Measurements from ENCODE around the gene UFSP1.

The UFSP1 gene

DNA sequence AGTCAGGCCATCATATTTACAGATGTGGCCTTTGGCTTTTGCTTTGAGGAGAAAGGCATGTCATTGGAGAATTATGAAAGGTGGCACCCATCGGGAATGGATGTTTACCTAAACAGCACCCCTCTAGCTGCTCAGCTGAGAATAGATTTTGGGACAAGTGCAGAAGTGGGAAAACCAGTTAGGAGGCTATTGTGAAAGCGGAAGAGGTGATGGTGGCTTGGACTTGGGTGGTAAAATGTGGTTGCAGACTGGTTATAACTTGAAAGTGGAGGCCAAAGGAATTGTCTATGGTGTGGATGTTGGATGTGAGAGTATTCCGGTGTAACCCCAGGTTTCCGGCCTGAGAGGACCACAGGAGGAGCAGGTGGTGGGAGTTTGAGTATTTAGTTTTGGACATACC lies 42.2 kb downstream of the UFSP1 start:
- DNase-seq (ENCODE audit: insufficient read length, low spot score), result no peak
- TF ChIP-seq, protein P1, sequence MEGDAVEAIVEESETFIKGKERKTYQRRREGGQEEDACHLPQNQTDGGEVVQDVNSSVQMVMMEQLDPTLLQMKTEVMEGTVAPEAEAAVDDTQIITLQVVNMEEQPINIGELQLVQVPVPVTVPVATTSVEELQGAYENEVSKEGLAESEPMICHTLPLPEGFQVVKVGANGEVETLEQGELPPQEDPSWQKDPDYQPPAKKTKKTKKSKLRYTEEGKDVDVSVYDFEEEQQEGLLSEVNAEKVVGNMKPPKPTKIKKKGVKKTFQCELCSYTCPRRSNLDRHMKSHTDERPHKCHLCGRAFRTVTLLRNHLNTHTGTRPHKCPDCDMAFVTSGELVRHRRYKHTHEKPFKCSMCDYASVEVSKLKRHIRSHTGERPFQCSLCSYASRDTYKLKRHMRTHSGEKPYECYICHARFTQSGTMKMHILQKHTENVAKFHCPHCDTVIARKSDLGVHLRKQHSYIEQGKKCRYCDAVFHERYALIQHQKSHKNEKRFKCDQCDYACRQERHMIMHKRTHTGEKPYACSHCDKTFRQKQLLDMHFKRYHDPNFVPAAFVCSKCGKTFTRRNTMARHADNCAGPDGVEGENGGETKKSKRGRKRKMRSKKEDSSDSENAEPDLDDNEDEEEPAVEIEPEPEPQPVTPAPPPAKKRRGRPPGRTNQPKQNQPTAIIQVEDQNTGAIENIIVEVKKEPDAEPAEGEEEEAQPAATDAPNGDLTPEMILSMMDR (IDR thresholded peaks at IDR 0.05; ENCODE audit: insufficient read depth, missing control alignments), result no peak
- FAIRE-seq, result no peak

DNA sequence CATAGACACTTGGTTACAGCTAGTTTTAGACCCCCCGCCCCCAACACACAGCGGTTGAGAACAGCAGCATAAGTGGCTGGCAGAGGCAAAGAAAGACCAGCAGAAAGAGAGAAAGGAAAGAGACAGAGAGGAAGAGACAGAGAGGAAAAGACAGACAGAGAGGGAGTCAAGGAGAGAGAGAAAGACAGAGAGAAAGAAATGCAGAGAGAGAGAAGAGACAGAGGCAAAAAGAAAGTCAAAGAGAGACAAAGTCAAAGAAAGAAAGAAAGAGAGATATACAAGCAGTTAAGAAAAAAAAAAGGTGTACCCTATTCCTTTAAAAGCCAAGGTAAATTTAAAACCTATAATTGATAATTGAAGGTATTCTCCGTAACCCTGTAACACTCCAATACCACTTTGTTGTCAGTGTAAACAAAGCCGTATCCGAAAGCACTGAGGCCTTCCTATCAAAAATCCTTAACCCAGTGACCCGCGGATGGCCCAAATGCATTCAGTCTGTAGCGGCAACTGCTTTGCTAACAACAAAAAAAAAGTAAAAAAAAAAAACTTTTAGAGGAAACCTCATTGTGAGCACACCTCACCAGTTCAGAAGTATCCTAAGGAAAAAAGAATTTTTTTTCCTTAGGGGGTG lies 48.9 kb downstream of the UFSP1 start:
- TF ChIP-seq, protein P1 (IDR thresholded peaks at IDR 0.05; ENCODE audit: insufficient read depth, missing control alignments), result no peak
- no peak for FAIRE-seq
- no peak for DNase-seq (ENCODE audit: insufficient read length, low spot score)

DNA sequence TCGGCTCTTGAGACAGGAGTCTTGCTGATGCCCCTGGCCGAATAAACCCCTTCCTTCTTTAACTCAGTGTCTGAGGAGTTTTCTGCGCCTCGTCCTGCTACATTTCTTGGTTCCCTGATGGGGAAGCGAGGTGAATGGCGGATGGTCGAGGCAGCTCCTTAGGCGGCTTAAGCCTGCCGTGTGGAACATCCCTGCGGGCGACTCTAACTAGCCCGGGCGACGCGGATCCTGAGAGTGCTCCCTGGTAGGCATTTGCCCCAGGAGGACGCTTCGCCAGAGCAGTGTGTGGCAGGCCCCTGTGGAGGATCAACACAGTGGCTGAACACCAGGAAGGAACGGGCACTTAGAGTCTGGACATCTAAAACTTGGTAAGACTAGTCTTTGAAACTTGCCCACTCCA lies 50.2 kb downstream of the UFSP1 start:
- FAIRE-seq (no peak), DNase-seq (ENCODE audit: insufficient read length, low spot score) (no peak)
- TF ChIP-seq, protein P1 (IDR thresholded peaks at IDR 0.05; ENCODE audit: insufficient read depth, missing control alignments), result no peak
